Neural cell (in vitro differentiated cells): ENCODE measurements around the gene ID4.

ENCODE experiments used
- EP300 ChIP-seq: fragments of 450-650 bp; conservative IDR thresholded peaks from 2 replicates; pipeline ENCODE4 v1.6.1; 2014; ENCODE audit warnings: antibody characterized with exemption, mild to moderate bottlenecking, moderate library complexity; ENCODE audit not compliant: poor library complexity, severe bottlenecking
- MXI1 ChIP-seq: fragments of 450-650 bp; conservative IDR thresholded peaks from 2 replicates; pipeline ENCODE4 v1.6.1; 2014; ENCODE audit warnings: antibody characterized with exemption, mild to moderate bottlenecking; ENCODE audit not compliant: poor library complexity, severe bottlenecking
- POLR2AphosphoS5 ChIP-seq: IDR thresholded peaks from 2 replicates; pipeline ENCODE4 v1.6.1; 2012
- RAD21 ChIP-seq: fragments of 450-650 bp; conservative IDR thresholded peaks from 2 replicates; pipeline ENCODE4 v1.6.1; 2014; ENCODE audit warnings: antibody characterized with exemption, mild to moderate bottlenecking, moderate library complexity
- SMC3 ChIP-seq: fragments of 450-650 bp; conservative IDR thresholded peaks from 2 replicates; pipeline ENCODE4 v1.6.1; 2014; ENCODE audit warnings: antibody characterized with exemption, mild to moderate bottlenecking, moderate library complexity; ENCODE audit not compliant: poor library complexity
- TAF1 ChIP-seq: IDR thresholded peaks from 2 replicates; pipeline ENCODE4 v1.6.1; 2012; ENCODE audit warnings: low read depth
- TF ChIP-seq, protein P1 (sequence below): fragments of 450-650 bp; IDR thresholded peaks from 2 replicates; pipeline ENCODE4 v1.5.1; 2014; ENCODE audit warnings: antibody characterized with exemption, mild to moderate bottlenecking, moderate library complexity; ENCODE audit not compliant: poor library complexity, severe bottlenecking
- TF ChIP-seq, protein P2 (sequence below): IDR thresholded peaks from 2 replicates; pipeline ENCODE4 v1.6.1; 2012; ENCODE audit warnings: borderline replicate concordance

DNA sequence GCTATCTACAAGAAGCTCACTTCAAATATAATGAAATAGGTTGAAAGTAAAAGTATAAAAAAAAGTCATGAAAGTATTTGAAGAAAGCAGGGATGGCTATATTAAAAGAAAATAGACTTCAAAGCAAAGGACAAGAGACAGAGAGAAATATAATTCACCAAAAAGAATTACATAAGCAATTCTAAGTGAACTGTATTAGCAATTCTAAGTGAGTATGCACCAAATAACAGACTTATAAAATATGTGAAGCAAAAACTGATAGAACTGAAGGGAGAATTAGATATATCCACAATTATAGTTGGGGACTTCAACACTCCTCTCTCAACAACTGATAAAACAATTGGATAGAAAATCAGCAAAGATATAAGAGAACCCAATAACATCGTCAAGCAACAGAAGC lies 38.8 kb upstream of the ID4 start:
- TF ChIP-seq, protein P1, sequence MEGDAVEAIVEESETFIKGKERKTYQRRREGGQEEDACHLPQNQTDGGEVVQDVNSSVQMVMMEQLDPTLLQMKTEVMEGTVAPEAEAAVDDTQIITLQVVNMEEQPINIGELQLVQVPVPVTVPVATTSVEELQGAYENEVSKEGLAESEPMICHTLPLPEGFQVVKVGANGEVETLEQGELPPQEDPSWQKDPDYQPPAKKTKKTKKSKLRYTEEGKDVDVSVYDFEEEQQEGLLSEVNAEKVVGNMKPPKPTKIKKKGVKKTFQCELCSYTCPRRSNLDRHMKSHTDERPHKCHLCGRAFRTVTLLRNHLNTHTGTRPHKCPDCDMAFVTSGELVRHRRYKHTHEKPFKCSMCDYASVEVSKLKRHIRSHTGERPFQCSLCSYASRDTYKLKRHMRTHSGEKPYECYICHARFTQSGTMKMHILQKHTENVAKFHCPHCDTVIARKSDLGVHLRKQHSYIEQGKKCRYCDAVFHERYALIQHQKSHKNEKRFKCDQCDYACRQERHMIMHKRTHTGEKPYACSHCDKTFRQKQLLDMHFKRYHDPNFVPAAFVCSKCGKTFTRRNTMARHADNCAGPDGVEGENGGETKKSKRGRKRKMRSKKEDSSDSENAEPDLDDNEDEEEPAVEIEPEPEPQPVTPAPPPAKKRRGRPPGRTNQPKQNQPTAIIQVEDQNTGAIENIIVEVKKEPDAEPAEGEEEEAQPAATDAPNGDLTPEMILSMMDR = no peak
- TF ChIP-seq TAF1 (no peak), RAD21 (no peak), POLR2AphosphoS5 (no peak), SMC3 (no peak), EP300 (no peak), MXI1 (no peak)
- TF ChIP-seq, protein P2, sequence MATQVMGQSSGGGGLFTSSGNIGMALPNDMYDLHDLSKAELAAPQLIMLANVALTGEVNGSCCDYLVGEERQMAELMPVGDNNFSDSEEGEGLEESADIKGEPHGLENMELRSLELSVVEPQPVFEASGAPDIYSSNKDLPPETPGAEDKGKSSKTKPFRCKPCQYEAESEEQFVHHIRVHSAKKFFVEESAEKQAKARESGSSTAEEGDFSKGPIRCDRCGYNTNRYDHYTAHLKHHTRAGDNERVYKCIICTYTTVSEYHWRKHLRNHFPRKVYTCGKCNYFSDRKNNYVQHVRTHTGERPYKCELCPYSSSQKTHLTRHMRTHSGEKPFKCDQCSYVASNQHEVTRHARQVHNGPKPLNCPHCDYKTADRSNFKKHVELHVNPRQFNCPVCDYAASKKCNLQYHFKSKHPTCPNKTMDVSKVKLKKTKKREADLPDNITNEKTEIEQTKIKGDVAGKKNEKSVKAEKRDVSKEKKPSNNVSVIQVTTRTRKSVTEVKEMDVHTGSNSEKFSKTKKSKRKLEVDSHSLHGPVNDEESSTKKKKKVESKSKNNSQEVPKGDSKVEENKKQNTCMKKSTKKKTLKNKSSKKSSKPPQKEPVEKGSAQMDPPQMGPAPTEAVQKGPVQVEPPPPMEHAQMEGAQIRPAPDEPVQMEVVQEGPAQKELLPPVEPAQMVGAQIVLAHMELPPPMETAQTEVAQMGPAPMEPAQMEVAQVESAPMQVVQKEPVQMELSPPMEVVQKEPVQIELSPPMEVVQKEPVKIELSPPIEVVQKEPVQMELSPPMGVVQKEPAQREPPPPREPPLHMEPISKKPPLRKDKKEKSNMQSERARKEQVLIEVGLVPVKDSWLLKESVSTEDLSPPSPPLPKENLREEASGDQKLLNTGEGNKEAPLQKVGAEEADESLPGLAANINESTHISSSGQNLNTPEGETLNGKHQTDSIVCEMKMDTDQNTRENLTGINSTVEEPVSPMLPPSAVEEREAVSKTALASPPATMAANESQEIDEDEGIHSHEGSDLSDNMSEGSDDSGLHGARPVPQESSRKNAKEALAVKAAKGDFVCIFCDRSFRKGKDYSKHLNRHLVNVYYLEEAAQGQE = no peak
